Loucy (cell line): Measurements from ENCODE around the gene ZNF732.
"Not testable (repeated sequence)": the region's sequence is repeated elsewhere in the genome, so short reads cannot be mapped to it uniquely, and the experiment has no call there.

Experiments used
- H2AFZ ChIP-seq: fragments of 200-600 bp; sonication (generic); 2 replicates; pipeline ENCODE4 v1.6.0; 2016; ENCODE audit warnings: antibody characterized with exemption, mild to moderate bottlenecking, low read length, moderate library complexity
- H3F3A ChIP-seq: fragments of 200-600 bp; 2 replicates; pipeline ENCODE4 v1.6.0; 2016; ENCODE audit warnings: antibody characterized with exemption, low read depth, mild to moderate bottlenecking
- H3K27me3 ChIP-seq: fragments of 200-600 bp; sonication (generic); 2 replicates; pipeline ENCODE4 v1.6.1; 2014; ENCODE audit warnings: low read length, mild to moderate bottlenecking; ENCODE audit not compliant: insufficient read depth, poor library complexity, severe bottlenecking
- H3K36me3 ChIP-seq: fragments of 200-600 bp; sonication (generic); 2 replicates; pipeline ENCODE4 v1.6.1; 2016; ENCODE audit warnings: low read length; ENCODE audit not compliant: insufficient read depth
- H3K4me1 ChIP-seq: fragments of 200-600 bp; sonication (generic); 2 replicates; pipeline ENCODE4 v1.5.1; 2014; ENCODE audit warnings: low read length, mild to moderate bottlenecking; ENCODE audit not compliant: insufficient read depth, poor library complexity, severe bottlenecking
- H3K4me2 ChIP-seq: fragments of 200-600 bp; sonication (generic); 2 replicates; pipeline ENCODE4 v1.6.0; 2014; ENCODE audit warnings: antibody characterized with exemption, low read length, low read depth, mild to moderate bottlenecking; ENCODE audit not compliant: poor library complexity, severe bottlenecking
- H3K4me3 ChIP-seq: fragments of 200-600 bp; sonication (generic); 2 replicates; pipeline ENCODE4 v1.5.1; 2014; ENCODE audit warnings: low read length, mild to moderate bottlenecking, mixed read lengths; ENCODE audit not compliant: poor library complexity, severe bottlenecking
- H3K79me2 ChIP-seq: fragments of 200-600 bp; sonication (generic); 2 replicates; pipeline ENCODE4 v1.6.1; 2014; ENCODE audit warnings: low read length; ENCODE audit not compliant: insufficient read depth
- H3K9ac ChIP-seq: fragments of 200-600 bp; sonication (generic); 2 replicates; pipeline ENCODE4 v1.6.0; 2014; ENCODE audit warnings: mild to moderate bottlenecking, low read depth, low read length, moderate library complexity; ENCODE audit not compliant: poor library complexity, severe bottlenecking
- H3K9me2 ChIP-seq: fragments of 200-600 bp; sonication (generic); replicated peaks from 2 replicates; pipeline ENCODE4 v1.6.1; 2016; ENCODE audit warnings: low read depth, low read length, mixed read lengths
- H3K9me3 ChIP-seq: fragments of 200-600 bp; sonication (generic); 2 replicates; pipeline ENCODE4 v1.6.1; 2014; ENCODE audit warnings: mild to moderate bottlenecking, antibody characterized with exemption, low read length, low read depth; ENCODE audit not compliant: insufficient read depth
- H4K20me1 ChIP-seq: fragments of 200-600 bp; sonication (generic); 2 replicates; pipeline ENCODE4 v1.6.0; 2014; ENCODE audit warnings: antibody characterized with exemption, low read length, mild to moderate bottlenecking; ENCODE audit not compliant: insufficient read depth, poor library complexity, severe bottlenecking
- CTCF ChIP-seq: fragments of 200-600 bp; sonication (generic); conservative IDR thresholded peaks from 2 replicates; pipeline ENCODE4 v1.5.1; 2014; ENCODE audit warnings: mild to moderate bottlenecking, antibody characterized with exemption, low read length
- EZH2phosphoT487 ChIP-seq: fragments of 200-600 bp; IDR thresholded peaks from 2 replicates; pipeline ENCODE4 v1.6.1; 2018; ENCODE audit warnings: antibody characterized with exemption, mild to moderate bottlenecking, moderate library complexity, borderline replicate concordance

Gene ZNF732

DNA sequence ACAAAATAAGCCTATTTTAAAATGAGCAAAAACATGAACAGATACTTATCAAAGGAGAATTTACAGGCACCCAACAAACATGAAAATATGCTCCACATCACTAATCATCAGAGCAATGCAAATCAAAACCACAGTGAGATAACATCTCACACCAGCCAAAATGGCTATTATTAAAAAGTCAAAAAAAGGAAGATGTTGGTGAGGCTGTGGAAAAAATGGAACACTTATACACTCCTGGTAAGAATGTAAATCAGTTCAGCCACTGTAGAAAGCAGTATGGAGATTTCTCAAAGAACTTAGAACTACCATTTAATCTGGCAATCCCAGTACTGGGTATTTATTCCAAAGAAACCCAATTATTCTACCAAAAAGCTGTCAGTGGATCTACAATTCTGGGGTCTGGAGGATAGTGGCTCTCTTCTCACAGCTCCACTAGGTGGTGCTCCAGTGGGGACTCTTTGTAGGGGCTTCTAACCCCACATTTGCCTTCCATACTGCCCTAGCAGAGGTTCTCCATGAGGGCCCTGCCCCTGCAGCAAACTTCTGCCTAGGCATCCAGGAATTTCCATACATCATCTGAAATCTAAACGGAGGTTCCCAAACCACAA, 9.1 kb upstream of the ZNF732 start:
- Histone ChIP-seq H3K27me3 (no peaks in the 10 kb centered on the region), H3K4me3 (no peak overlapping the region)

GRCh38 chr4:309807-310206, 4.5 kb upstream of the ZNF732 start:
- TF ChIP-seq EZH2phosphoT487: no peak
- Histone ChIP-seq H3K27me3 (no peaks in the 10 kb centered on the region), H3K4me1 (peaks cover 17% of the 10 kb centered on the region), H3K4me2 (no peak overlapping the region), H4K20me1 (no peaks in the 10 kb centered on the region), H3K9ac (no peak overlapping the region), H3K36me3 (no peaks in the 10 kb centered on the region), H3K4me3 (no peak overlapping the region), H2AFZ (no peak overlapping the region), H3K9me2 (no peaks in the 10 kb centered on the region), H3F3A (no peaks in the 10 kb centered on the region), H3K79me2 (no peaks in the 10 kb centered on the region), H3K9me3 (peaks cover 7% of the 10 kb centered on the region; the same call in 1 of the 2 replicates)

More for the DNA sequence above, 9.1 kb upstream of the ZNF732 start:
- H4K20me1 ChIP-seq: no peaks in the 10 kb centered on the region
- H3K4me1 ChIP-seq: no peaks in the 10 kb centered on the region
- H3K36me3 ChIP-seq: no peaks in the 10 kb centered on the region
- no peak overlapping the region for H2AFZ ChIP-seq
- peaks cover 16% of the 10 kb centered on the region; the same call in 1 of the 2 replicates for H3K9me3 ChIP-seq
- no peaks in the 10 kb centered on the region for H3F3A ChIP-seq
- H3K9ac ChIP-seq: no peak overlapping the region
- no peak overlapping the region for H3K4me2 ChIP-seq
- peak; percentile 29; the same call in 1 of the 2 replicates for TF ChIP-seq CTCF
- no peak for TF ChIP-seq EZH2phosphoT487
- H3K9me2 ChIP-seq: no peaks in the 10 kb centered on the region
- no peaks in the 10 kb centered on the region for H3K79me2 ChIP-seq

GRCh38 chr4:306551-306961, 1.3 kb upstream of the ZNF732 start:
- Histone ChIP-seq H2AFZ (peak overlapping the region; percentile 30; the same call in 1 of the 2 replicates), H3K4me1 (peaks cover 17% of the 10 kb centered on the region), H3K9me3 (peaks cover 4% of the 10 kb centered on the region; the same call in 1 of the 2 replicates), H3K4me3 (peak overlapping the region; percentile 54), H3K9me2 (no peaks in the 10 kb centered on the region), H4K20me1 (no peaks in the 10 kb centered on the region), H3K36me3 (no peaks in the 10 kb centered on the region), H3F3A (no peaks in the 10 kb centered on the region), H3K79me2 (no peaks in the 10 kb centered on the region), H3K4me2 (peak overlapping the region; percentile 66), H3K9ac (no peak overlapping the region), H3K27me3 (no peaks in the 10 kb centered on the region)
- no peak for TF ChIP-seq CTCF
- TF ChIP-seq EZH2phosphoT487: no peak

DNA sequence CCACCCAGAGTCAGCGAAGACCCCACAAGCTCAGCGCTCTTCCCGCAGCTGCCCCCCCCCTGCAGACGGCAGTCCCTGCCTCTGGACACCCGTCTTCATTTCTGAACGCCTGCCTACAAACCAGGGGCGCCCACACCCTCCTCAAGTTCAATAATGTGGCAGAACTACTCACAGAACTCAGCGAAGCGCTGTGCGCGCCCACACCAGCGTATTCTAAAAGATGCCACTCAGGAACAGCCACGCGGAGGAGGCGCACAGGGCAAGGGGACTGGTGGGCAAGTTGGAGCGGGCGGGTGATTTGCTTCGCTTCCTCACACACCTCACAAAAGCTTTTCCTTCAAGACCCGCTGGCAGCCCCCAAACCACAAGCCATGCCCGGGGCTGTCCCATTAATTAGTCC, 758 bp downstream of the ZNF732 start:
- H3K4me1 ChIP-seq: peaks cover 17% of the 10 kb centered on the region
- not testable (repeated sequence) for H3K9me3 ChIP-seq, H3K36me3 ChIP-seq, H3F3A ChIP-seq, H3K4me2 ChIP-seq, H3K9me2 ChIP-seq, H3K27me3 ChIP-seq, H3K4me3 ChIP-seq, H4K20me1 ChIP-seq, H3K79me2 ChIP-seq, H2AFZ ChIP-seq, H3K9ac ChIP-seq
